NB4 (cell line): Measurements from ENCODE around the gene FHIT.

ENCODE experiments used
- DNase-seq: peaks from one replicate; pipeline ENCODE4 v3.0.0; 2010; ENCODE audit warnings: low read depth
- H3K4me3 ChIP-seq: one replicate; pipeline ENCODE4 v1.5.1; 2011; ENCODE audit warnings: mild to moderate bottlenecking, low read depth, low read length, moderate library complexity
- MAX ChIP-seq: IDR thresholded peaks from 2 replicates; pipeline ENCODE4 v1.6.1; 2011; ENCODE audit warnings: low read depth, low read length
- MYC ChIP-seq: IDR thresholded peaks from 2 replicates; pipeline ENCODE4 v1.6.1; 2011; ENCODE audit warnings: low read depth, low read length
- POLR2A ChIP-seq: IDR thresholded peaks from 2 replicates; pipeline ENCODE4 v1.6.1; 2011; ENCODE audit warnings: mild to moderate bottlenecking; ENCODE audit not compliant: insufficient read length; ENCODE audit errors: extremely low read depth
- TF ChIP-seq, protein P1 (sequence below): IDR thresholded peaks from one replicate; pipeline ENCODE4 v1.5.1; 2012; ENCODE audit warnings: low read depth, low read length

FHIT gene

DNA sequence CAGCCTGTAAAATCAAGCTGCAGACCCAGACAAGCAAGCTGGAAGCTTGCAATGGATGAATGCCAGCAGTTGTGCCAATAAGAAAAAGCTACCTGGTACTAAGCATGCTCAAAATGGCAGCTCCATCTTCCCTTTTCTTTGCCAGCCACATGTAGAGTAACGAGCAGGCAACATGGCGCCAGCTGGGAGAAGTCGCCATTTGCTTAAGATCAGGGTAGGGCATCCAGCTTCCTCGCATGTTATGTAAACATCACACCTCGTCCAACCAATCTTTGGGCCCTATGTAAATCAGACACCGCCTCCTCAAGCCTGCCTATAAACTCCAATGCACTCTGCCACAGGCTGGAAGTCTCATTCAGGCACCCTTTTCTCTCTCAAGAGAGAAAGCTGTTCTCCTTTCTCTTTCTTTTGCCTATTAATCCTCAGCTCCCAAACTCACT, 973.9 kb downstream of the FHIT start:
- TF ChIP-seq MAX (no peak), MYC (no peak), POLR2A (no peak)
- TF ChIP-seq, protein P1, sequence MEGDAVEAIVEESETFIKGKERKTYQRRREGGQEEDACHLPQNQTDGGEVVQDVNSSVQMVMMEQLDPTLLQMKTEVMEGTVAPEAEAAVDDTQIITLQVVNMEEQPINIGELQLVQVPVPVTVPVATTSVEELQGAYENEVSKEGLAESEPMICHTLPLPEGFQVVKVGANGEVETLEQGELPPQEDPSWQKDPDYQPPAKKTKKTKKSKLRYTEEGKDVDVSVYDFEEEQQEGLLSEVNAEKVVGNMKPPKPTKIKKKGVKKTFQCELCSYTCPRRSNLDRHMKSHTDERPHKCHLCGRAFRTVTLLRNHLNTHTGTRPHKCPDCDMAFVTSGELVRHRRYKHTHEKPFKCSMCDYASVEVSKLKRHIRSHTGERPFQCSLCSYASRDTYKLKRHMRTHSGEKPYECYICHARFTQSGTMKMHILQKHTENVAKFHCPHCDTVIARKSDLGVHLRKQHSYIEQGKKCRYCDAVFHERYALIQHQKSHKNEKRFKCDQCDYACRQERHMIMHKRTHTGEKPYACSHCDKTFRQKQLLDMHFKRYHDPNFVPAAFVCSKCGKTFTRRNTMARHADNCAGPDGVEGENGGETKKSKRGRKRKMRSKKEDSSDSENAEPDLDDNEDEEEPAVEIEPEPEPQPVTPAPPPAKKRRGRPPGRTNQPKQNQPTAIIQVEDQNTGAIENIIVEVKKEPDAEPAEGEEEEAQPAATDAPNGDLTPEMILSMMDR = no peak
- H3K4me3 ChIP-seq = no peak overlapping the region
- DNase-seq = peak; percentile 1

DNA sequence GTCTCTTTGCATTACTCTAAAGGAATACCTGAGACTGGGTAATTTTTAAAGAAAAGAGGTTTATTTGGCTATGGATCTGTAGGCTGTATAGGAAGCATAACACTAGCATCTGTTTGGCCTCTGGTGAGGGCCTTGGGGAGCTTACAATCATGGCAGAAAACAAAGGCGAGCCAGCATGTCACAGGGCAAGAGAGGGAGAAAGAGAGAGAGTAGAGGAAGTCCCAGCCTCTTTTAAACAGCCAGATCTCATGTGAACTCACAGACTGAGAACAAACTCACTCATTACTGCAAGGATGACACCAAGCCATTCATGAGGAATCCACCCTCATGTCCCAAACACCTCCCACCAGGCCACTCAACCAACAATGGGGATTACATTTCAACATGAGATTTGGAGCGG, 974.6 kb downstream of the FHIT start:
- H3K4me3 ChIP-seq = no peak overlapping the region
- TF ChIP-seq MYC (no peak), POLR2A (no peak), MAX (no peak)
- TF ChIP-seq, protein P1 = no peak
- DNase-seq = no peak

GRCh38 chr3:60274646-60275045, 976.6 kb downstream of the FHIT start:
- no peak for DNase-seq
- H3K4me3 ChIP-seq = no peak overlapping the region
- TF ChIP-seq, protein P1 = no peak
- TF ChIP-seq POLR2A (no peak), MYC (no peak), MAX (no peak)

- H3K4me3 ChIP-seq = no peak overlapping the region
- TF ChIP-seq MYC = no peak
- TF ChIP-seq, protein P1 = no peak
- TF ChIP-seq POLR2A = no peak
- no peak for TF ChIP-seq MAX
- no peak for DNase-seq
These were observed 977.2 kb downstream of the FHIT start for GRCh38 chr3:60274098-60274497.

DNA sequence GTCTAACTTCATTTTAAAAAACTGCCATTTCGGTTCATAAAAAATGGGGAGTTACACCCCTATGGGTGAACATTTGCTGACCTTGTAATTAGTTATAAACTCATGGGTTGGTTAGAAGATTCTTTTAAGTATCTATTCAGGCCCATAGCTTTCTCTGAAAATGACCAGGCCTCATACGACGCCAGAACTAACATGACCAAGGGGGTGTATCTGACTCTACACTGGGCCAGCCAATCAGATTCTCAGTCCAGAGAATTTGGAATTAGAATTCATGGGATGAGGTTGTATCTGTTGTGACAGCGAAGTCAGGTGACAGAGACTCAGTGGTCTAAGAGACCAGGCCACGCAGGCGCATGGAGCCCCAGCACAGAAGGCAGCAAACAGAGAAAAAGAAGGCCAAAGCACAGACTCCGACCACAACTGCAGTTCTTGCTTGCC, 981.4 kb downstream of the FHIT start:
- no peak overlapping the region for H3K4me3 ChIP-seq
- no peak for DNase-seq
- TF ChIP-seq POLR2A (no peak), MYC (no peak), MAX (no peak)
- TF ChIP-seq, protein P1 = no peak

DNA sequence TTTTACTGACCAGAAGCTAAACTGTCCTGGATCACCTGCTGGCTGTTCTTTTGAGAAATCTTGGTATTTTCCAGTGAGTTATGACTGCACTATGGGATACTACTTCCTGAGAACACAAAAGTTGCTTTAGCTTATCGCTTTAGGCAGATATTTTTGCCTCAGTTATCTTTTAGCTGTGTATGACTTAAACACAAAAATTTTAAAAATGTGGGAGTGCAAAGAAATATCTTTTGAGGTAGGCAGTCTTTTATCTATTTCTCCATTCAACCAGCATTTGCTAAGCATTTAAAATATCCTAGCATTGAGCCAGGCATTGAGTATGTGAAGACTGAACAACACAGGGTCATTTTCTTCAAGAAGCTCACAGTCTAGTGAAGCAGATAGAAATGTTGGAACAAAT, 981.9 kb downstream of the FHIT start:
- H3K4me3 ChIP-seq = no peak overlapping the region
- TF ChIP-seq, protein P1 = no peak
- TF ChIP-seq POLR2A (no peak), MYC (no peak), MAX (no peak)
- DNase-seq = no peak
